Ascending aorta (tissue), 2 donors: ENCODE results near the gene MYL4. TPM values are rescaled to one million over a fixed set of nuclear protein-coding genes. Genes with fewer than 3 reads are reported as not detected.

ENCODE experiments used
- DNase-seq, 2 donors: peaks; one replicate each; pipeline ENCODE4 v3.0.0-alpha.2; 2019; ENCODE audit warnings: low spot score in 2 of 2
- H3K27ac ChIP-seq, 2 donors: fragments of 200-600 bp; sonication (generic); one replicate each; pipeline ENCODE4 v1.5.1; 2016 to 2017; ENCODE audit warnings: mild to moderate bottlenecking in 1 of 2
- H3K27me3 ChIP-seq: fragments of 200-600 bp; sonication (generic); one replicate; pipeline ENCODE4 v1.5.1; 2017
- H3K36me3 ChIP-seq, 2 donors: fragments of 200-600 bp; sonication (generic); one replicate each; pipeline ENCODE4 v1.5.1; 2016
- H3K4me1 ChIP-seq, 2 donors: fragments of 200-600 bp; sonication (generic); one replicate each; pipeline ENCODE4 v1.5.1; 2016 to 2017; ENCODE audit warnings: mild to moderate bottlenecking in 1 of 2
- H3K4me3 ChIP-seq, 2 donors: fragments of 200-600 bp; sonication (generic); one replicate each; pipeline ENCODE4 v1.5.1; 2016 to 2017; ENCODE audit warnings: mild to moderate bottlenecking in 1 of 2
- H3K9me3 ChIP-seq, 2 donors: fragments of 200-600 bp; sonication (generic); one replicate each; pipeline ENCODE4 v1.5.1; 2016
- intact Hi-C: fragments of 100-400 bp; cut with DNase I; formaldehyde crosslinking; loops from one replicate; pipeline ENCODE4 v1.15.1; 2023
- total RNA-seq: library from RNA; depleted of rRNA; stranded (reverse); fragments of >200 nt; gene quantifications from one replicate; pipeline ENCODE4 v1.1.0, GENCODE V29; 2016
- TF ChIP-seq, protein P1 (sequence below), 3 experiments: fragments of 200-600 bp in 2 of 3; fragments of 450-650 bp in 1 of 3; sonication (generic) in 2 of 3; IDR thresholded peaks; one replicate each; pipeline ENCODE4 v1.5.1; 2016 to 2019; ENCODE audit warnings: antibody characterized with exemption in 3 of 3, mild to moderate bottlenecking in 1 of 3, moderate library complexity in 1 of 3

MYL4 gene
- total RNA-seq, 1 donor from 2014 or later = not detected

DNA sequence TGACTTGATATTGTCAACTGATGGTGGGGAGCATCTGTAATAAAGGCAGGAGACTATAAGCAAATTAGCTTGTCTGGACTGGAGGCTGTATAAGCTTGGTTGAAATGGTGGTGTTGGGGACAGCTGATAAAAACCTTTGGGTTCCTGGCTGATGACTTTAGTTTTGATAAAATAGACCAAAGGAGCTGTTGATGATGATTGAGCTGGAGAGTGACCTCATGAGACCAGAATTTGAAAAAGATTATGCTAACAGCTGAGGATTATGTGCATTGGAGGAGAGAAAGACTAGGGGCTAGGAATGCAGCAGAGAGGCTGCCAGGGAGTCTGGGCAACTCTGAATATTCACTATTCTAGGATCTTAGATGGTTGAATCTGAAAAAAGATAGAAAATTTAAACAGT, 11.3 kb upstream of the MYL4 start:
- intact Hi-C loops = no loop called here
- Histone ChIP-seq H3K27ac (no peak overlapping the region), H3K4me3 (no peak overlapping the region), H3K36me3 (no peaks in the 10 kb centered on the region), H3K4me1 (no peaks in the 10 kb centered on the region), H3K9me3 (no peaks in the 10 kb centered on the region), H3K27me3 (no peaks in the 10 kb centered on the region)
- TF ChIP-seq, protein P1, sequence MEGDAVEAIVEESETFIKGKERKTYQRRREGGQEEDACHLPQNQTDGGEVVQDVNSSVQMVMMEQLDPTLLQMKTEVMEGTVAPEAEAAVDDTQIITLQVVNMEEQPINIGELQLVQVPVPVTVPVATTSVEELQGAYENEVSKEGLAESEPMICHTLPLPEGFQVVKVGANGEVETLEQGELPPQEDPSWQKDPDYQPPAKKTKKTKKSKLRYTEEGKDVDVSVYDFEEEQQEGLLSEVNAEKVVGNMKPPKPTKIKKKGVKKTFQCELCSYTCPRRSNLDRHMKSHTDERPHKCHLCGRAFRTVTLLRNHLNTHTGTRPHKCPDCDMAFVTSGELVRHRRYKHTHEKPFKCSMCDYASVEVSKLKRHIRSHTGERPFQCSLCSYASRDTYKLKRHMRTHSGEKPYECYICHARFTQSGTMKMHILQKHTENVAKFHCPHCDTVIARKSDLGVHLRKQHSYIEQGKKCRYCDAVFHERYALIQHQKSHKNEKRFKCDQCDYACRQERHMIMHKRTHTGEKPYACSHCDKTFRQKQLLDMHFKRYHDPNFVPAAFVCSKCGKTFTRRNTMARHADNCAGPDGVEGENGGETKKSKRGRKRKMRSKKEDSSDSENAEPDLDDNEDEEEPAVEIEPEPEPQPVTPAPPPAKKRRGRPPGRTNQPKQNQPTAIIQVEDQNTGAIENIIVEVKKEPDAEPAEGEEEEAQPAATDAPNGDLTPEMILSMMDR (IDR thresholded peaks at IDR 0.05) = no peak
- no peak for DNase-seq

- Histone ChIP-seq H3K9me3 (no peaks in the 10 kb centered on the region), H3K4me3 (no peak overlapping the region), H3K4me1 (peaks cover 3 to 8% of the 10 kb centered on the region in 2 donors), H3K36me3 (no peaks in the 10 kb centered on the region), H3K27me3 (no peaks in the 10 kb centered on the region), H3K27ac (no peak overlapping the region)
- no peak for DNase-seq
- TF ChIP-seq, protein P1 (IDR thresholded peaks at IDR 0.05) = no peak
- intact Hi-C loops = no loop called here
These were observed 9.4 kb upstream of the MYL4 start for GRCh38 chr17:47199627-47200324.

- no peaks in the 10 kb centered on the region for H3K9me3 ChIP-seq
- H3K36me3 ChIP-seq = no peaks in the 10 kb centered on the region
- intact Hi-C loops = no loop called here
- H3K4me1 ChIP-seq = peaks cover 5 to 9% of the 10 kb centered on the region in 2 donors
- no peaks in the 10 kb centered on the region for H3K27me3 ChIP-seq
- DNase-seq = no peak
- H3K27ac ChIP-seq = no peak overlapping the region
- TF ChIP-seq, protein P1 (IDR thresholded peaks at IDR 0.05) = no peak
- no peak overlapping the region for H3K4me3 ChIP-seq
These were observed 8.9 kb upstream of the MYL4 start for GRCh38 chr17:47200325-47200664.

DNA sequence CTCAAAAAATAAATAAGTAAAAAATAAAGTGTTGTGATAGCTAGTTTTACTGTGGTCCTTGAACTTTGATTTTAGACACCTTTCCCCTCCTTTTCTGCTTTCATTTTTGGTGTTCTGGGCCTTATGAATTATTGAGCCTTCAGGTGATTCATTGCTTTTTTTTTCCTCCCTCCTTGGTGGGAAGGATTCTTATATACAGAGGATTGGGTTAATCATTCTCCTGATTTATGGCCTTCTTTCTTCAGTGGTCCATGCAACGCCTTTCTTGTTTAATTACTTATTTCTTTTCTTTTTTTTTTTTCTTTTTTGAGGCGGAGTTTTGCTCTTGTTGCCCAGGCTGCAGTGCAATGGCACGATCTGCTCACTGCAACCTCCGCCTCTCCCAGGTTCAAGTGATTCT, 8.0 kb upstream of the MYL4 start:
- Histone ChIP-seq H3K4me3 (no peak overlapping the region), H3K27me3 (no peaks in the 10 kb centered on the region), H3K4me1 (peaks cover 5 to 9% of the 10 kb centered on the region in 2 donors), H3K27ac (no peak overlapping the region), H3K36me3 (no peaks in the 10 kb centered on the region), H3K9me3 (no peaks in the 10 kb centered on the region)
- intact Hi-C loops = no loop called here
- DNase-seq = no peak
- TF ChIP-seq, protein P1 (IDR thresholded peaks at IDR 0.05) = no peak

- intact Hi-C loops = loop anchor here (2.0 kb wide), 1 partner anchor 21 kb away; no protein-coding TSS in a partner anchor
- Histone ChIP-seq H3K4me1 (peaks cover 5 to 9% of the 10 kb centered on the region in 2 donors), H3K9me3 (no peaks in the 10 kb centered on the region), H3K27me3 (no peaks in the 10 kb centered on the region), H3K27ac (peak overlapping the region; percentile 82 to 85), H3K4me3 (no peak overlapping the region), H3K36me3 (no peaks in the 10 kb centered on the region)
- DNase-seq = no peak
- TF ChIP-seq, protein P1 (IDR thresholded peaks at IDR 0.05) = no peak
These were observed 5.0 kb upstream of the MYL4 start for GRCh38 chr17:47203984-47204721.
